ENCODE measurements around the gene CAMK1D. TPM values are rescaled to one million over a fixed set of nuclear protein-coding genes. Genes with fewer than 3 reads are reported as not detected.

Gene CAMK1D
- total RNA-seq, 1 experiment from 2014 or later, result 6.3 TPM

DNA sequence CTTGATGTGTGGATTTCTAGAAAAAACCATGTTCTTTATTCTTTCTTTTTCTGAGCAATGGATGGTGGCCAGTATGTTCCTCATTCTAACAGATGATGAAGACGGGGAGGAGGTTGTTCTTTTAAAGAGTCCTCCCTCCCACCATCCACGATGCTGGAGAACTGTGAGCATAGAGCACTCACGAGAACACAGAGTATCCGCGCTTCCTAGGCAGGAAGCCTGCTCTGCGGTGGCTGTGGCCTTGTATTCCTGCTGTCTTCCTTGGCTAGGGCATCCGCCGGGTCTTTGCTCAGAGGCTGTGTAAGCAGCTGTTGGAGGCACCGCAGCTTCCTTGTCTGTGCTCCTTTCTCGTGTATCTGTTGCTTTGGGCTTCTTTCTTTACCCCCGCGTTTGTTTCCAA lies 437.9 kb downstream of the CAMK1D start:
- Mint-ChIP-seq H3K4me3 (no peak overlapping the region), H3K9me3 (peaks cover 2 to 3% of the 10 kb centered on the region in 2 experiments; a peak in 3 of 5 replicates), H3K27me3 (ENCODE audit: low read depth) (no peaks in the 10 kb centered on the region), H3K4me1 (peaks cover 1 to 15% of the 10 kb centered on the region in 2 experiments; a peak in 3 of 4 replicates), H3K27ac (no peak overlapping the region), H3K36me3 (ENCODE audit: insufficient read depth in 1 of 3, low read depth in 3 of 3) (peaks cover 2 to 5% (median 3%) of the 10 kb centered on the region in 3 experiments; a peak in 3 of 7 replicates)
- Histone ChIP-seq H4K20me1 (ENCODE audit: control insufficient read depth, insufficient read depth, insufficient read length) (no peaks in the 10 kb centered on the region), H3K9me3 (ENCODE audit: control insufficient read depth, low read depth, low read length) (no peaks in the 10 kb centered on the region), H3K4me2 (ENCODE audit: insufficient read depth, insufficient read length, low read length) (no peak overlapping the region), H2BK15ac (ENCODE audit: low read depth, low read length) (no peak overlapping the region), H3K79me2 (ENCODE audit: insufficient read depth, low read length) (no peaks in the 10 kb centered on the region), H3K9ac (ENCODE audit: extremely low read depth, insufficient read length, low read length) (no peak overlapping the region), H2AK5ac (ENCODE audit: insufficient read length, low read length) (no peak overlapping the region), H3T11ph (ENCODE audit: low read length) (no peak overlapping the region), H3K4ac (ENCODE audit: low read depth, low read length) (no peak overlapping the region), H3K18ac (ENCODE audit: insufficient read length, low read depth, low read length) (no peak overlapping the region), H2BK12ac (ENCODE audit: insufficient read length, low read depth, low read length) (no peak overlapping the region), H3K27ac (ENCODE audit: insufficient read length, low read depth, low read length) (no peak overlapping the region), H2AFZ (ENCODE audit: low read length) (no peak overlapping the region), H3K14ac (ENCODE audit: insufficient read depth, low read length) (no peak overlapping the region), H3K4me1 (ENCODE audit: insufficient read depth, low read length) (no peaks in the 10 kb centered on the region; the same call in 1 of the 2 replicates), H3K23ac (ENCODE audit: insufficient read length, low read depth, low read length) (no peak overlapping the region), H2BK5ac (ENCODE audit: insufficient read length, low read length) (no peak overlapping the region), H2BK120ac (ENCODE audit: low read depth, low read length, poor library complexity, severe bottlenecking) (no peak overlapping the region), H3K27me3 (ENCODE audit: insufficient read depth, low read length) (no peaks in the 10 kb centered on the region), H3K56ac (ENCODE audit: insufficient read length, low read depth, low read length) (no peak overlapping the region), H2BK20ac (ENCODE audit: low read depth, low read length, poor library complexity, severe bottlenecking) (no peak overlapping the region), H4K5ac (ENCODE audit: insufficient read length, low read depth, low read length) (no peak overlapping the region), H3K23me2 (ENCODE audit: insufficient read length, low read depth, low read length, poor library complexity, severe bottlenecking) (no peaks in the 10 kb centered on the region), H4K8ac (replicated peaks; ENCODE audit: insufficient read length, low read depth, low read length) (no peak overlapping the region), H4K91ac (ENCODE audit: insufficient read length, low read depth, low read length) (no peak overlapping the region), H3K79me1 (ENCODE audit: insufficient read depth, low read depth, low read length, poor library complexity, severe bottlenecking) (no peaks in the 10 kb centered on the region)
- no peak for DNase-seq
- WGBS (ENCODE audit: extremely low coverage, insufficient read length, low lambda C conversion rate), result no CpG with 5 or more reads among the region's 12 CpGs
- TF ChIP-seq, protein P1, sequence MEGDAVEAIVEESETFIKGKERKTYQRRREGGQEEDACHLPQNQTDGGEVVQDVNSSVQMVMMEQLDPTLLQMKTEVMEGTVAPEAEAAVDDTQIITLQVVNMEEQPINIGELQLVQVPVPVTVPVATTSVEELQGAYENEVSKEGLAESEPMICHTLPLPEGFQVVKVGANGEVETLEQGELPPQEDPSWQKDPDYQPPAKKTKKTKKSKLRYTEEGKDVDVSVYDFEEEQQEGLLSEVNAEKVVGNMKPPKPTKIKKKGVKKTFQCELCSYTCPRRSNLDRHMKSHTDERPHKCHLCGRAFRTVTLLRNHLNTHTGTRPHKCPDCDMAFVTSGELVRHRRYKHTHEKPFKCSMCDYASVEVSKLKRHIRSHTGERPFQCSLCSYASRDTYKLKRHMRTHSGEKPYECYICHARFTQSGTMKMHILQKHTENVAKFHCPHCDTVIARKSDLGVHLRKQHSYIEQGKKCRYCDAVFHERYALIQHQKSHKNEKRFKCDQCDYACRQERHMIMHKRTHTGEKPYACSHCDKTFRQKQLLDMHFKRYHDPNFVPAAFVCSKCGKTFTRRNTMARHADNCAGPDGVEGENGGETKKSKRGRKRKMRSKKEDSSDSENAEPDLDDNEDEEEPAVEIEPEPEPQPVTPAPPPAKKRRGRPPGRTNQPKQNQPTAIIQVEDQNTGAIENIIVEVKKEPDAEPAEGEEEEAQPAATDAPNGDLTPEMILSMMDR (conservative IDR thresholded peaks at IDR 0.05), result no peak

All from H9 (cell line).